HG03439 (cell line): ENCODE measurements around the gene GMDS.

ENCODE experiments used
- ATAC-seq: cut with Tn5 transposase; IDR thresholded peaks from one replicate; pipeline ENCODE4 v1.9.1; 2021; ENCODE audit warnings: mild to moderate bottlenecking, moderate library complexity; ENCODE audit not compliant: unreplicated experiment

Gene GMDS

GRCh38 chr6:1612299-1612973 lies 633.0 kb downstream of the GMDS start:
- no peak for ATAC-seq

- ATAC-seq = no peak
Measured at GRCh38 chr6:1611572-1612298, 633.7 kb downstream of the GMDS start.

- no peak for ATAC-seq
Measured at GRCh38 chr6:1611322-1611571, 634.2 kb downstream of the GMDS start.

GRCh38 chr6:1610497-1611321 lies 634.7 kb downstream of the GMDS start:
- peak; percentile 12 for ATAC-seq

- peak; percentile 61 for ATAC-seq
Measured at GRCh38 chr6:1609648-1610496, 635.5 kb downstream of the GMDS start, which contains the start of gene FOXC1. TSS of gene FOXC1 (plus strand) at chr6:1609915. CDS start at chr6:1610446, 531 bp downstream.

GRCh38 chr6:1609041-1609647 lies 636.3 kb downstream of the GMDS start:
- no peak for ATAC-seq

- no peak for ATAC-seq
Measured at GRCh38 chr6:1608222-1609040, 637.0 kb downstream of the GMDS start.

GRCh38 chr6:1607516-1608221 lies 637.7 kb downstream of the GMDS start:
- ATAC-seq = no peak

GRCh38 chr6:1606780-1607515 lies 638.5 kb downstream of the GMDS start:
- ATAC-seq = no peak

GRCh38 chr6:1605893-1606779 lies 639.3 kb downstream of the GMDS start:
- no peak for ATAC-seq

GRCh38 chr6:1605004-1605892 lies 640.2 kb downstream of the GMDS start:
- ATAC-seq = no peak

- ATAC-seq = peak; percentile 63
Measured at GRCh38 chr6:1604158-1605003, 641.0 kb downstream of the GMDS start.

GRCh38 chr6:1603708-1604107 lies 641.7 kb downstream of the GMDS start:
- no peak for ATAC-seq

GRCh38 chr6:1602049-1602713 lies 643.2 kb downstream of the GMDS start:
- no peak for ATAC-seq
